ENCODE data around the gene KIF26A. TPM values are rescaled to one million over a fixed set of nuclear protein-coding genes. Genes with fewer than 3 reads are reported as not detected.

Gene KIF26A
- total RNA-seq, 2 experiments from 2014 or later, result 0.27 to 0.32 TPM

DNA sequence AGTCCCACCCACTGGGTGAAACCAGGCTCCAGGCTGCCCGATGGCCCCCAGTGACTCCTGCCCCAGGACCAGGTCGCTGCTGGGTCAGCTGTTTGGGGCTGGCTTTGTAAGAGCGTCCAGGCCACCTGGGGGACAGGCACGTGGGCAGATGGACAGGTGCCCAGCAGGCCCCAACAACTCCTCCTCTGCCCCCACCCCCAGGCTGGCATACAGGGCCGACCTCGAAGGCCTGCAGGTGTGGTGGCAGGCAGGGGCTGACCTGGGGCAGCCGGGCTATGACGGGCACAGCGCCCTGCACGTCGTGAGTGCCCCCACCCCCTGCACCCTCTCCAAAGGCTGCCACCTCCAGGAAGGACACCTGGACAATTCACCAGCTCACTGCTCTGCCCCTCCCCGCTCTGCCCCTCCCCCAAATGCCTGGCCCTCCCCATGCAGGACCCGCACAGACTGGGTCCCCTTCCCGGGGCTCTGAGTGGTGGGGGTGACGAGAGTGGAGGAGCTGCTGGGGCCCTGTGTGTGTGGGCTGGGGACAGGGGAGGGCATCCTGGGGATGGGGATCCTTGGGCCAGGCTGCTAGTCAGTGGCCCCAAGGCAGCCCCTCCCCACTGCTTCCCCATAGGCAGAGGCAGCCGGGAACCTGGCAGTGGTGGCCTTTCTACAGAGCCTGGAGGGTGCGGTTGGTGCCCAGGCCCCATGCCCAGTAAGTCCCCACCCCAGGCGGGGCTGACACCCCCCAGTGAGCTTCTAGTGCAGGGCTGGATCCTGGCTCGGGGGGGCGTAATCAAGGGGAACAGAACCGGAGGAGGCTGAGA lies 26.9 kb upstream of the KIF26A start:
- ChIA-PET CTCF (no interaction called here), POLR2A (no interaction called here)

DNA sequence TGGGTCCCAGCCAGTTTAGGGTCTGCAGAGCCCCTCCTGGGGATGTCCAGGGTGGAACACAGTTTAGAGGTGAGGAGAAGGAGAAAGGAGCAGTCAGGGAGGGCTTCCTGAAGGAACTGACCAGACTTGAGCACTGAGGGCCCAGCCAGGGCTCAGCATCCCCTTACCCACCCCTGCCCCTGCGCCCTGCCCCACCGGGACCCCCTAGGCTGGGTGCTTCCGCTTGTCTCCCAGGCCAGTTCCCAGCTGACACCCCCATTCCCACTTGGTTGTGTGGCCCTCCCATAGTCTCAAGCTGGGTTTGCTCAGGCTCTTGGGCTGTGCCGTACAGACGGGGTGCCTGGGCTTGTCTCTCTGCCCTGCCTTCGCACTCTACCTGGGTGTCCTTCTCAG lies 26.3 kb upstream of the KIF26A start:
- CTCF ChIA-PET, result no interaction called here
- POLR2A ChIA-PET, result no interaction called here

DNA sequence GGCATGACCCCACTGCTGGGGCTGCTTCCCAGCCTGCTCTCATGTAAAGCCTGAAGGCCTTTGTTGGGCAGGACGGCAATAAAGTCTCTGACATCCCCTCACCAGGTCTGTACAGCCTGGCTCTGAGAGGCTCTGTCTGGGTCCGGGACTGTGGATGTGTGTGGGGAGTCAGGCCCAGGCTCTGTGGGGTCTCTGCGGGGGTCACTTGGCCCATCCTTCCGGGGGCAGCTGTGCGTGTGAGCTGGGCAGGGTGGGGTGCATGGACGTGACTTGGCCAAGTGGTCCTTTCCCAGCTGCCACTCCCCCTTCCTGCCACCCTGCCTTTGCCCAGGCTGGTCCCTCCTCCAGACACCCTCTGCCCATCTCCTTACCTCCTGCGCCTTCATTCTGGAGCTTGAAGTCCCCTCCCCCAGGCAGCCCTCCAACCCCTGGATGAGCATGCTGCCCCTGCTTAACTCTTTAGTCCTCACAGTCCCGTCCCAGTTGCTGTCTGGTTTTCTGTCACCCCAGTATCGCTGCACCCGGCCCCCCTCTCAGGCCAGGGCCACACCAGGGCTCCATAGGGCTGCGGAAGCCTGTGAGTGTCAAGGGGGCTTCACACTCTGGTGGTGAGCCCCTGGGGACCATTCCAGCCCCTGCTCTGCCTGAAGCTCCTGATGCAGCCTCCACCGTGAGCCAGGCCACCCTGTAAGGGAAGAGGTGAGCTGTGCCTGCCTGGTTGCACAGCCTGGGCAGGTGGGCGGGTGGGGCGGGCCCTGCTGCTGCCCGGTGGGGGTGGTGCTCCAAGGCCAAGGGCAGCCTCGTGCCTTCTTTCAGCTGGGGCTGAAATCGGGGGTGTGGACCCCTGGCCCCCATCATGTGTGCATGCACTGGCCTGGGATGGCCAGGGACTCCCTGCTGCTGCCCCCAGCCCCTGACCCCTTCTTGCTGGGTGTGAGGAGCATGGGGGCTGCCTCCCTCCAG lies 25.5 kb upstream of the KIF26A start:
- POLR2A ChIA-PET, result no interaction called here

DNA sequence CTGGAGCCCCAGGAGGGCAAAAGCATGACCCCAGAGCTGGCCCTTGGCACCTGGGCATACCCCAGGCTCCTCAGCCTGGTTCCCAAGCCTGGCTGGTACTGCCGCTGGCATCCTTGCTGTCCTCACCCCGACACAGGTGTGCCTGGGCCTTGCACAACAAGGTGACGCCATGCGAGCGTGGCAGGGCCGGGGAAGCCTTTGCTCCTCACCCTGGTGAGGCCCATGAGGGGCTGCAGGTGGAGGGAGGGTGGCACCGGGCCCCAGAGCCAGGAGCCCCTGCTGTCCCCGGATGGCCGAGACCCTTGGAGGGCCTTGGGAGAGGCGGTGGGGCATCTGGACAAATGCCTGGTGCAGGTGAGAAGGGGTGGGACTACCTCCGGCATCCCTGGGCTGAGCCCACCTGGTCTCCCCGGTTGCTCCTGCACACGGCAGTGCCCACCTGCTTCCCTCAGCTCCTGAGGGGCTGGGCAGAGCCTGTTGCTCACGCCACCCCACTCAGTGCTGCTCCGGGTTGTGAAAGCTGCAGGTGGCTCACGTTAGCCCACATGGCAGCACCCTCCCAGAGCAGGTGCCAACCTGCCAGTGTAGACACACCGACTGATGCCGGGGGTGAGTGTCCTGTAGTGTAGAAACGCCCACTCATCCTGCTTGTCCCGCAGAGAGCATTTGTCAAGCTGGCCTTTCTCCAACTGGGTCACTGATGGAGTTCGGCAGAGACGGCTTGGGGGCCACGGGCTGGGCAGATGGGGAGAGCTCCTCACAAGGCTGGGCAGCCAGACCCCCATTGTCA lies 24.6 kb upstream of the KIF26A start:
- ChIA-PET CTCF (interaction anchor here (1.5 kb wide), 1 partner anchor 21 kb away, joined by 3 read pairs; no protein-coding TSS in a partner anchor), POLR2A (no interaction called here)

More for the DNA sequence above, 25.5 kb upstream of the KIF26A start:
- CTCF ChIA-PET, result interaction anchor here (1.5 kb wide), 1 partner anchor 22 kb away, joined by 3 read pairs; no protein-coding TSS in a partner anchor

DNA sequence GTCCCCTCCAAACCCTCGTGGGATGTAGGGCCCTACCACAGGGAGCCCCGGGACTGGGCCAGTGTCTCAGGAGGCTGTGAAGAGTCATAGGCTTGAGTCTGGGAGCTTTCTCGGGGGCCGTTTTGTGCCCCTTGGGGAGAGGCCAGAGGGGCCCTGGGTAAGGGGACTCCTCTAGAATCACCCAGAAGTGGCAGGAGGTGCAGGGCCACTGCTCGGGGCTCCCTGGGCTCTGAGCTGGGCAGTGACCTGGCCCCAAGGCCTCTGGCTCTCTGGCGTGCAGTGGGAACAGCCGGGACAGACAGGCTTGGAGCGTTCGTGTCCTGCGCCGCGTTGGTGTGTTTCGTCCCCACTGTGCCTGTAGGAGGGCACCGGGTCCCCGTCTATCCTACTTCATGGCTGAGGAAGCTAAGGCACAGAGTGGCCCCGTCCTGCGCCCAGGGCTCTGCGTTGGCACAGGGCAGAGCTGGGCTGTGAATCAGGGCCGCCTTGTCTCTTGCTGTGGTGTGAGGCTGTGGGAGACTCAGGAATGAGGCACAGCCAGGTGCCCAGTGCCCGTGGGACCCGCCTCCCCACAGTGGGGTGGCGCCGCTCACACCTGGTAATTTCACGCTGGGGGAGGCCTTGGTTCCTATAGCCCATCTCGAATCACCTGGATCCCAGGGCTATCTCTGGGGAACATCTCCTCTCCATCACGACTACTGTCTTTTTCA lies 23.8 kb upstream of the KIF26A start:
- POLR2A ChIA-PET, result no interaction called here
- CTCF ChIA-PET, result no interaction called here

DNA sequence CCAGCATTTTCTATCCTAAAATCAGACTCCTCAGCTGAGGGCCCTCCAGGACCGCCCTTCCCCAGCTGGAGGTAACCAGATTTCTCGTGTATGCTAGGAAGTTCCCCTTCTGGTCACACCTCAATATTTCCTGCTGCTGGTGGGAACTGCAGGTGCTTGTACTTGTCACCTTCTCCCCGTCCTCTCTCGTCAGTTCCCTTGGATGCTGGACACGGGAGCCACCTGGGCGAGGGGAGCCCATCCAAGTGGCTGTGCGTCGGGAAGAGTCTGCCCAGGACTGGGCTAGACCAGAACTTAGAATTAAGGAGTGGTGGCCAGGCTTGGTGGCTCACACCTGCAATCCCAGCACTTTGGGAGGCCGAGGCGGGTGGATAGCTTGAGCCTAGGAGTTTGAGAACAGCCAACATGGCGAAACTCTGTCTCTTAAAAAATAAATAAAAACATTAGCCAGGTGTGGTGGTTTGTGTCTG lies 23.2 kb upstream of the KIF26A start:
- ChIA-PET CTCF (no interaction called here), POLR2A (no interaction called here)

DNA sequence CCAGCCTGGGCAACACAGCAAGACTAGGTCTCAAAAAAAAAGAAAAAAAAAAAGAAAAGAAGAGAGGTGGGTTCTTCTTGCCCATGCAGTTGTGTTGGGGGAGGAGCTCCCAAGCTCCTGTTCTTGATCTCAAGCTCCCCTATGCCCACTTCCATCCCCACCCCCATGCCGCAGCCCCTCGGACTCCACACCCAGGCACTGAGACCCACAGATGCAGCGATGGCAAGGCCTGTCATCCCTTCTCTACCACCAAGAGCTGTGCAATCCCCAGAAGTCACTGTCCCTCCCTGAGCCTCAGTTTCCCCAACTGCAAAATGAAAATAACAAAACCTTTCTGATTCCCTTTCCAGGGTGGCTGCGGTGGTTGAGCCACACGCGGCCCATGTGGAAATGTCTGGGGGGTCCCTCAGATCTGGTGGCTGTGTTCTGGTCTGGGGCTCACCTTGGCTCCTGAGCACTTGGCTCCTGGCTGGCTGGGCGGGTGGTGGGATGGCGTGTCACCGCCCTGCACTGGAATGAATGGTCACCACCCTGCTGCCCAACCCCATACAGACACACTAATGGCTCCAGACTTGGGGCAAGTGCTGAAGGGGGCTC lies 22.6 kb upstream of the KIF26A start:
- POLR2A ChIA-PET, result no interaction called here
- CTCF ChIA-PET, result interaction anchor here (0.6 kb wide), 1 partner anchor 85 kb away, joined by 4 read pairs; no protein-coding TSS in a partner anchor

DNA sequence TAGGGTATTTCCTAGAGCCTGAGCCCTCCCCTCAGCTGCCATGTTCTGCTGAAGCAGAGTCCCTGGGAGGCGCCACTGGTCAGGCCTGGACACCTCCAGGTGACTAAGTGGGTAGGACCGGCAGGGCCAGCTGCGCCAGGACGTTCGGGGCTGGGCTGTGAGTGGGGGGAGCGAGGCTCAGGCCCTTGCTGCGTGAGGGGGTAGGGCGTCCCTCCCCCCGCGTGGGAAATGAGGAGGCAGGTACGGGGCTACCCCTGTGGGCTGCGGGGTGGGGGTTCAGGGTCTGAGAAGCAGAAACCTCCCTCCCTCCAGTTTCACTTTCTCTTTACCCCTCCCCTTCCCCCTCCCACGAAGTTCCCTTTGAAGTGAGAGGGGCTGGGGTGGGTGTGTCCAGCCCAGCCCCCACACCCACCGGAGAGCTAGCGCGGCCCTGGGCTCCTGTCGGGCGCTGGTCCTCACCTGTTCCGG lies 22.1 kb upstream of the KIF26A start:
- ChIA-PET CTCF (interaction anchor here (0.6 kb wide), 1 partner anchor 85 kb away, joined by 4 read pairs; no protein-coding TSS in a partner anchor), POLR2A (no interaction called here)

DNA sequence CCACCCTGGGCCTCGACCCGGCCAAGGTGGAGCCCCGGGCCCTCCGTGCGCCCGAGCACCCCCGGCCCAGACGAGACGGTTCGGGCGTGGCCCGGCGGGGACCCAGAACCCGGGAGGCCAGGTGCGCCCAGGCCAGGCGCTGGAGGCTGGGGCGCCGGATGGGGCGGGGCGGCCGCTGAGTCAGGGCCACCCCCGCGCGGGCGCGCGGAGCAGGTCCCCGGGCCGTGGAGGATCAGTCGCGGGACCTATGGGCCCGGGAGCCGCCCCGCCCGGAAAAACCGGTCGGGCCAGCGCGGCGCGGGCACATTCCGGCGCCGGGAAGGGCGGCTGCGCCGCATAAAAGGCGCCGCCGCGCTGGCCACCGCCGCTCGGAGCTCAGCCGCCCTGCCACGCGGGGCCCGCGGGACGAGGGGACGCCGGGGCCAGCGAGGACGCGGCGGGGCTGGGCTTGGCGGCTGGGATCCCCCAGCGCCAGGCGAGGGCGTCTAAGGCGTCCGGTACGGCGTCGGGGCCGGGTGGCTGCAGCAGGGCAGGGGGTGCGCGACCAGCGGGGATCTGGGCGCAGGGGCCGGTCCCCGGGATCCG lies 21.5 kb upstream of the KIF26A start:
- POLR2A ChIA-PET, result no interaction called here
- CTCF ChIA-PET, result no interaction called here

DNA sequence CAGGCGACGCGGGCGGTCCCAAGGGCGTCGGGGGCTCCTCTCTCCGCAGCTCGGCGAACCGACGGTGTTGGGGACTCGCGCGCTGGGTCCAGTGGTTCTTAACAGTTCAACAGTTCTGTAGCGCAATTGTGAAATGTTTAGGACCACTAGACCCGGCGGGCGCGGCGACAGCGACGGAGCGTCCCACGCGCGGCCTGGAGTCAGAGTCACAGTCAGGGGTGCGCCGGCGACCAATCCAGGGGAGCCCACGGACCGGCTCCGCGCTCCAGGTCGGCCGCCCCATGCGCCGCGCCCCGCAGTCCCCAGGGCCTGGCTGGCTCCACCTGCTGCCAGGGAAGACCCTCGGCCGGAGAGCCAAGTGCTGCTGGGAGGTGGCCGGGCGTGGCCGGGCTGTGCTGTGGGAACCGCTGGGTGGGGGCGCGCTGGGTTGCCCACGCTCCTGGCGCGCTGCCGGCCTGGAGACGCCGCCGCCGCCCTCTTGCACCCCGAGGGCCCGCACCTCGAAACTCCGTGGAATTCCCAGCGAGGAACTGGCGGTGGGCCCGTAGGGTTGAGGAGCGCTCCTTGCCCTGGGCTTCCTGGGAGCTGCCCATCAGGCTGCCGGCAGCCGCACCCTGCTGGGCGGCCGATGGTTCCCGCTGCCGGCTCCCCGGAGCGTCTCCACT lies 20.9 kb upstream of the KIF26A start:
- ChIA-PET CTCF (no interaction called here), POLR2A (no interaction called here)

DNA sequence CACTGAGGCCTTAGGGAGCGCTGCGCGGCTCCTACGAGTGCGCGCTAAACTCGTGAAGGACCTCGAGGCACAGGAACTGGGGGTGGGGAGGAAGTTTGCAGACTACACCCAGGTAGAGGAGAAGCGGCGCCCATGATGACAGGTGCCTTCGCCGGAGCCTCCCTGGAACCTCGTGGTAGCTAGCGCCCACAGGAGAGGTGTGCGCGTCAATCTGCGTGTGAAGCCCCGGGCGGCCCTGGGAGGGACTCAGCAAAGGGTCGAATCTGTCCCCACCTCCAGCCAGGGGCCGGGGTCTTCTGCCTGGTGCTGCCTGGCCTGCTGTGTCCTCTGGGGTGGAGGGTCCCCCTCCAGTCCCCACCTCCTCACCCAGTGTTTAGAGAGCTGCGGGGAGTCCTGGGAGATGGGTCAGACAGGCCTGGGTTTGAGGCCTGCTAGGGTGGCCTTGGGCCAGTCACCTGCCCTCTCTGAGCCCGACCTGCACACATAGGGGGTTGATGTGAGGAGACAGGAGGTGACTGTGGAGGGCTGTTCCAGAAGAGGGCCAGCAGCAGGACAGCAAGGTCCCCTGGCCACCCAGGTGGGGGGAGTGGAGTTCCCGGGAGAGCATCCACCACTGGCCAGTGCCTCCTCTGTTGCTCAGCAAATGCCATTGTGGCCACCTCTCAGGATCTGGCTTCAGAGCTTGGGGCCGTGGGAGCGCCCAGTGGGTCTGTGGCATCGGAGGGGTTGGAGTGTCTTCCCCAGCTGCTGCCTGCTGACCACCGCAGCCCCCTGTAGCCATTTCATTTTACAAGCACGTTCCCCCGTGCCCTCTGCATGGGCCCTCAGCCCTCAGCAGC lies 20.2 kb upstream of the KIF26A start:
- ChIA-PET CTCF (no interaction called here), POLR2A (no interaction called here)

DNA sequence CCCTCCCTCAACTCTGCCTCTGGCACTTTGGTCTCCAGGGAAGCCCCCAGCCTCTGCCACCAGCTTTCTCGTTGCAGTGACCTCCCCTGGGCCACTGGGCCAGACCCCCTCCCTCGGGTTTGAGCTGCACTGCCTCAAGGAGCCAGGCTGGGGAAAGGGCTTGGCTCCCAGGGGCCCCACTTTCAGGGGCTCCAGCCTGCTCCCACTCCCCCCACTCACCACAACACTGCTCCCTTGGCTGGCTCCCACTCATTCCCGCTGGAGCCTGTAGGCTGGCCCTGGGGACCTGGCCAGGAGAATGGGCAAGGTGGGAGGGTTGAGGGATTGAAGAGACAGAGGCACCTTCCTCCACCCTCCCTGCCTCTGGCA lies 19.3 kb upstream of the KIF26A start:
- ChIA-PET CTCF (no interaction called here), POLR2A (no interaction called here)

DNA sequence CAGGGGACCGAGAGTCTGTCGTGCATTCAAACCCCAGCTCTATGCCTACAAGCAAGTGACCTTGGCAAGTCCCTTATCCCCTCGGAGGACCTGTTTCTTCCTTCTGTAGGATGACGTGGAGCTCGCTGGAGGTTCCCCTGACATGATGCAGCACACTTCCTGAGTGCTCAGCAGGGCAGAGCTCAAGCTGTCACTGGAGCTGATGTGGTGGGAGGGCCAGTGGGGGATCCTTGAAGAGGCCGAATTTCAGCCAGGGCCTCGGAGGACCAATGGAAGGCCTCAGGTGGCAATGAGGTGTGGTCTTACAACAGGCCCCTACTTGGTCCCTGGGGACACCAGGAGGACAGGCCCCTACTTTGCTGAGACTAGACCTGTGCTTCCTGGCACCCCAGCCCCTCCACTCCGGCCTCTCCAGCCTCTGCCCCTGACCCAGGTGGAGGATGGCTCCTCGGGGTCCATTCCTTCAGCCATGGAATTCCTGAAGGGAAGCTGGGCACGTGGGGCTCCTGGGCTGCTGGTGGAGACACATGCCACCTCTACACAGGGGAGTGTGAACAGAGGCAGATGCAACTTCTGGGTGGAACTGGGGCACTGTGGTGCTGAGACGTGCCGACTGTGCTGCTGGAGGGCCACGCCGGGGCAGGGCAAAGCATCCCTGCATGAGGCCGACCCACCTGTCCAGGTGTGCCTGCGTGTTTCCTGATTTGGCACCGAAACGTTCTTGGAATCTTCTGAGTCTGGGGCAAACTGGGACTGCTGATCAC lies 18.7 kb upstream of the KIF26A start:
- POLR2A ChIA-PET, result no interaction called here
- CTCF ChIA-PET, result no interaction called here

DNA sequence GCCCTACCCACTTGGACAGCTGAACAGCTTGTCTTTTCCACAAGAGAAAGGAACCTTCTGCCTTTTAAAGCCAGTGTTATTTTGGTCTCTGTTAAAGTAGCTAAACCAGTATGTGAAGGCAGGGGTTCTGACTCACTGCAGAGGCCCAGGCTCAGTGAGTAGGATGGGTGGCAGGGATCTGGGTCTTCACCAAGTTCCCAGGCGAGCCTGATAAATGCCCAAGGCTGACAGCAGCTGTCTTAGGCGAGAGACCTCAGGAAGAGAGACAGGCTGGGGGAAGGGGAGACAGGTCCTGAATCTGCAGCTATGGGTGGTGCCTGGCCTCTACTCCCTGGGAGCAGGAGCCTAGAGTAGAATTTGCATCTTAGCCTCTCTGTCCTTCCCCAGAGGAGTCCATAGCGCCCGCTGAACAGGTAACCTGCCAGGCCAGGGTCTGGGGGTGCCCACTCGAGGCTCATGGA lies 18.1 kb upstream of the KIF26A start:
- CTCF ChIA-PET, result no interaction called here

DNA sequence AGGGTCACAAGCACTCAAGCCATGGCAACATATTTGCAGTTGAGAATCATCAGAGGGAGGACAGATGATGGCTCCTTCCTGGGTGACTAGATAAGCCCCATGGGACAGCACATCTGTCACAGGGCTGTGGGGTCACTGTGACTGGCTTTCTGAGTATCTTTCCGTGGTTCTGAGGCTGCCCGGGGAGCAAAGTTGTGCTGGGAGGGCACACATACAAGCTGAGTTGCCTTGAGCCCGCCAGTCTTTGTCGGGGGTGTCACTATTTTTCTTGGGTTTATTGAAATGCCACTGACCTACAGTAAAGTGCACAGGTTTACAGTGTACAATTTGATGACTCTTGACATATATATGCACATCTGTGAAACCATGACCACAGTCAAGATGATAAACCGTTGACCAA lies 17.2 kb upstream of the KIF26A start:
- ChIA-PET POLR2A (no interaction called here), CTCF (interaction anchor here (1.3 kb wide), 1 partner anchor 9 kb away, joined by 3 read pairs; no protein-coding TSS in a partner anchor)

More for the DNA sequence above, 18.1 kb upstream of the KIF26A start:
- POLR2A ChIA-PET, result no interaction called here

DNA sequence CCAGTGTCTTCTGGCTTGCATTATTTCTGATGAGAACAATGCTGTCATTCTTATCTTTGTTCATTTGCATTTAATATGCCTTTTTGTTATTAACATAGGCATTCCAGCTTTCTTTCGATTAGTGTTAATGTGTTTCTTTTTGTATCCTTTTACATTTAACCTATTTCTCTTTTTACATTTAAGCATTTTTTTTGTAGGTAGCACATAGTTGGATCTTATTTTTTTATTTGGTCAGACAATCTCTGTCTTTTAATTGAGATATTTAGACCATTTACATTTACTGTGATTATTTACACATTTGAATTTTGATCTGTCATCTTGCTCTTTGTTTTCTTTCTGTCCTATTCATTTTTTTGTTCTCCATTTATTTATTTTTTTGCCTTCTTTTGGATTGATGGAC lies 14.5 kb upstream of the KIF26A start:
- ChIA-PET CTCF (no interaction called here), POLR2A (no interaction called here)
